Fibroblast of lung (primary cell): ENCODE data around the gene HERPUD1. TPM values are rescaled to one million over a fixed set of nuclear protein-coding genes. Genes with fewer than 3 reads are reported as not detected.

Experiments used
- DNase-seq, 2 donors: peaks; one replicate each; pipeline versions ENCODE4 v3.0.0 to v3.0.0-alpha.2; 2010; ENCODE audit warnings: low read depth in 2 of 2
- H2AFZ ChIP-seq: 2 replicates; pipeline ENCODE4 v1.5.1; 2012; ENCODE audit warnings: low read length, control low read depth, inconsistent platforms
- H3K27ac ChIP-seq: 2 replicates; pipeline ENCODE4 v1.5.1; 2011; ENCODE audit warnings: low read length, control low read depth; ENCODE audit not compliant: insufficient read depth
- H3K27me3 ChIP-seq: 2 replicates; pipeline ENCODE4 v1.5.1; 2011; ENCODE audit warnings: mild to moderate bottlenecking, low read length; ENCODE audit not compliant: control insufficient read depth, insufficient read depth
- H3K36me3 ChIP-seq: 2 replicates; pipeline ENCODE4 v1.5.1; 2011; ENCODE audit warnings: low read length; ENCODE audit not compliant: control insufficient read depth, insufficient read depth
- H3K4me1 ChIP-seq: 2 replicates; pipeline ENCODE4 v1.5.1; 2011; ENCODE audit warnings: low read length; ENCODE audit not compliant: control insufficient read depth, insufficient read depth; ENCODE audit errors: extremely low read depth
- H3K4me2 ChIP-seq: 2 replicates; pipeline ENCODE4 v1.5.1; 2011; ENCODE audit warnings: low read length, control low read depth; ENCODE audit not compliant: insufficient read depth; ENCODE audit errors: extremely low read depth
- H3K4me3 ChIP-seq, 4 experiments: fragments of 200-600 bp in 1 of 4; sonication (generic) in 1 of 4; replicated peaks in 1 of 4; 2 replicates each; pipeline ENCODE4 v1.5.1; 2011 to 2016; ENCODE audit warnings: low read length in 4 of 4, low read depth in 3 of 4, mild to moderate bottlenecking in 3 of 4, control low read depth in 2 of 4, inconsistent platforms in 1 of 4, mixed read lengths in 1 of 4; ENCODE audit not compliant: insufficient read depth in 1 of 4; ENCODE audit errors: control extremely low read depth in 1 of 4
- H3K79me2 ChIP-seq: 2 replicates; pipeline ENCODE4 v1.5.1; 2012; ENCODE audit warnings: mild to moderate bottlenecking, low read length, inconsistent platforms; ENCODE audit not compliant: control insufficient read depth, insufficient read depth
- H3K9ac ChIP-seq: 2 replicates; pipeline ENCODE4 v1.5.1; 2011; ENCODE audit warnings: mild to moderate bottlenecking, low read length, control low read depth; ENCODE audit not compliant: insufficient read depth
- H3K9me3 ChIP-seq: 2 replicates; pipeline ENCODE4 v1.5.1; 2012; ENCODE audit warnings: low read depth, low read length; ENCODE audit not compliant: control insufficient read depth, insufficient read depth
- H4K20me1 ChIP-seq: 2 replicates; pipeline ENCODE4 v1.5.1; 2011; ENCODE audit warnings: low read length; ENCODE audit not compliant: control insufficient read depth, insufficient read depth; ENCODE audit errors: extremely low read depth
- CTCF ChIP-seq, 2 donors: IDR thresholded peaks in 1 of 2; conservative IDR thresholded peaks in 1 of 2; 1 replicate in 1 of 2; 2 replicates in 1 of 2; pipeline ENCODE4 v1.5.1; 2011 to 2012; ENCODE audit warnings: low read length in 2 of 2, control low read depth in 1 of 2, inconsistent platforms in 1 of 2, low read depth in 1 of 2, mild to moderate bottlenecking in 1 of 2
- EZH2 ChIP-seq: IDR thresholded peaks from 2 replicates; pipeline ENCODE4 v1.5.1; 2012; ENCODE audit warnings: low read length, control low read depth, mild to moderate bottlenecking; ENCODE audit errors: missing control alignments
- polyA plus RNA-seq, 2 donors: library from polyadenylated mRNA; depleted of rRNA in 1 of 2; stranded (reverse) in 1 of 2; unstranded in 1 of 2; fragments of >200 nt; gene quantifications; 2 replicates each; pipeline ENCODE4 v1.2.1, GENCODE V29; 2011 to 2012; ENCODE audit warnings: missing spikeins in 1 of 2
- total RNA-seq: library from RNA; depleted of rRNA; stranded (reverse); fragments of >200 nt; gene quantifications from 2 replicates; pipeline ENCODE4 v1.2.1, GENCODE V29; 2014

The HERPUD1 gene
- total and polyA plus RNA-seq, 2 donors (not counting 1 experiment from before 2014, with no cell fraction given): 117 to 199 TPM

- Histone ChIP-seq H3K4me2 (no peak overlapping the region), H3K9me3 (no peaks in the 10 kb centered on the region), H3K27ac (no peak overlapping the region), H4K20me1 (no peaks in the 10 kb centered on the region), H3K4me1 (no peaks in the 10 kb centered on the region), H3K36me3 (no peaks in the 10 kb centered on the region), H3K9ac (no peak overlapping the region), H3K4me3 (no peak overlapping the region), H2AFZ (no peak overlapping the region), H3K27me3 (peaks cover 4% of the 10 kb centered on the region), H3K79me2 (no peaks in the 10 kb centered on the region)
- DNase-seq: no peak
- TF ChIP-seq EZH2 (no peak), CTCF (conservative IDR thresholded peaks at IDR 0.05 in 1 of 2, IDR thresholded peaks at IDR 0.05 in 1 of 2; ENCODE audit: low read depth in 1 of 2, low read length in 2 of 2) (no peak)
Observed at GRCh38 chr16:56892705-56893104, 39.2 kb upstream of the HERPUD1 start.

GRCh38 chr16:56894331-56894917 lies 37.5 kb upstream of the HERPUD1 start:
- TF ChIP-seq EZH2 (no peak), CTCF (conservative IDR thresholded peaks at IDR 0.05 in 1 of 2, IDR thresholded peaks at IDR 0.05 in 1 of 2; ENCODE audit: low read depth in 1 of 2, low read length in 2 of 2) (no peak)
- H4K20me1 ChIP-seq: no peaks in the 10 kb centered on the region
- H3K9me3 ChIP-seq: no peaks in the 10 kb centered on the region
- no peak for DNase-seq
- no peak overlapping the region for H3K9ac ChIP-seq
- H3K4me2 ChIP-seq: no peak overlapping the region
- no peaks in the 10 kb centered on the region for H3K79me2 ChIP-seq
- no peak overlapping the region for H3K27ac ChIP-seq
- H3K27me3 ChIP-seq: peaks cover 4% of the 10 kb centered on the region
- H3K4me1 ChIP-seq: no peaks in the 10 kb centered on the region
- H3K4me3 ChIP-seq: no peak overlapping the region
- H3K36me3 ChIP-seq: no peaks in the 10 kb centered on the region
- no peak overlapping the region for H2AFZ ChIP-seq

- TF ChIP-seq EZH2: no peak
- TF ChIP-seq CTCF (conservative IDR thresholded peaks at IDR 0.05 in 1 of 2, IDR thresholded peaks at IDR 0.05 in 1 of 2; ENCODE audit: low read depth in 1 of 2, low read length in 2 of 2): no peak
- Histone ChIP-seq H3K27me3 (peaks cover 4% of the 10 kb centered on the region), H3K27ac (no peak overlapping the region), H3K9ac (no peak overlapping the region), H4K20me1 (no peaks in the 10 kb centered on the region), H3K36me3 (no peaks in the 10 kb centered on the region), H3K79me2 (no peaks in the 10 kb centered on the region), H3K4me1 (no peaks in the 10 kb centered on the region), H3K9me3 (no peaks in the 10 kb centered on the region), H2AFZ (no peak overlapping the region), H3K4me2 (no peak overlapping the region), H3K4me3 (no peak overlapping the region)
- no peak for DNase-seq
Observed at GRCh38 chr16:56895813-56896212, 36.1 kb upstream of the HERPUD1 start.
